Stimulated activated naive CD8-positive, alpha-beta T cell treated with anti-CD3 and anti-CD28 coated beads, Interleukin-15, amount 100 ng/mL, for 72 hours (primary cell): ENCODE results near the gene PEAK1.

Source experiments
- ATAC-seq: fragments of 150-1000 bp; cut with Tn5 transposase; 2 replicates; pipeline ENCODE4 v1.10.0; 2021; ENCODE audit warnings: mild to moderate bottlenecking, moderate library complexity
- DNase-seq, 2 donors: peaks; one replicate each; pipeline ENCODE4 v3.0.0; 2021 to 2022
- H3K27ac Mint-ChIP-seq, 2 donors: one replicate each; pipeline ENCODE4 v1.8.0; 2022; ENCODE audit warnings: mild to moderate bottlenecking in 2 of 2, mixed read lengths in 2 of 2, moderate library complexity in 2 of 2
- H3K27me3 Mint-ChIP-seq: one replicate; pipeline ENCODE4 v1.8.0; 2022; ENCODE audit warnings: mixed read lengths
- H3K4me1 Mint-ChIP-seq: one replicate; pipeline ENCODE4 v1.8.0; 2022; ENCODE audit warnings: mild to moderate bottlenecking, mixed read lengths
- H3K4me3 Mint-ChIP-seq, 2 donors: one replicate each; pipeline ENCODE4 v1.8.0; 2022; ENCODE audit warnings: mild to moderate bottlenecking in 2 of 2, mixed read lengths in 2 of 2, moderate library complexity in 1 of 2
- H3K9me3 Mint-ChIP-seq, 2 donors: one replicate each; pipeline ENCODE4 v1.8.0; 2022; ENCODE audit warnings: mixed read lengths in 2 of 2

The PEAK1 gene

DNA sequence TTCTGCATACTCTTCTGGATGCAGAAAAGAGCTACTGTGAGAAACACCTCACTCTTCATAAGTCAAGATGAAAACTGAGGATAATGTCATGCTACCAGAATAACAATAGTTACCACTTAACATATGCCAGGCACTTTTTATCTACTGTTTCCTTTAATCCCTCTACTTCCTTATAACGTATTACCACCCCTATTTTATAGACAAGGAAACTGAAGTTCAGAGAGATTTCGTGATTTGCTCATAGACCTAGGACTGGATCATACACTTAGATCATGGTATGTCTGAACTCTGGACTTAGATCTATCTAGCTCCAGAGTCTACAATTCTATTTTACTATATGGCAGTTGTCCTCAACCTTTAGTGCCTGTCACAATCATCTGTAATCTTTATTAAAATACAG lies 193.3 kb downstream of the PEAK1 start:
- H3K9me3 Mint-ChIP-seq, result no peaks in the 10 kb centered on the region
- no peaks in the 10 kb centered on the region for H3K27me3 Mint-ChIP-seq
- no peak overlapping the region for H3K4me3 Mint-ChIP-seq
- H3K4me1 Mint-ChIP-seq, result peaks cover 14% of the 10 kb centered on the region
- no peak overlapping the region for H3K27ac Mint-ChIP-seq
- ATAC-seq, result no peak
- DNase-seq, result no peak

DNA sequence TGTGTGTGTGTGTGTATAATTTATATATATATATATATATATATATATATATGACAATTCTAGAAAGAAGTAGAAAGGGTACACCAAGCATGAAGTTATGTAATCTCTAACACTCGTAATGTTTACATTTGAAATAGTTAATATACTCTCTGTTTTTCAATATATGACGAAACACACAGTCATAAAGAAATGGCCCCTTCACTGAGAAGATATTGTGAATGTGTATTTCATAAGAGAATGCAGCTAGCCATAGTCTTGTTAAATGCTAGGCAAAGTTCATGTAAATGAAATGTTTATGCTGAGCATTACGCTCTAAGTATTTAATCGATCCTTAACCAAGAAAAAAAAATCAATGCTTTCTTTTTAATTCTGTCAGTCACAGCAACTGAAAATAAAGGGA lies 194.3 kb downstream of the PEAK1 start:
- Mint-ChIP-seq H3K4me1 (peaks cover 14% of the 10 kb centered on the region), H3K4me3 (no peak overlapping the region), H3K27me3 (no peaks in the 10 kb centered on the region), H3K27ac (no peak overlapping the region), H3K9me3 (no peaks in the 10 kb centered on the region)
- no peak for ATAC-seq
- DNase-seq, result no peak

DNA sequence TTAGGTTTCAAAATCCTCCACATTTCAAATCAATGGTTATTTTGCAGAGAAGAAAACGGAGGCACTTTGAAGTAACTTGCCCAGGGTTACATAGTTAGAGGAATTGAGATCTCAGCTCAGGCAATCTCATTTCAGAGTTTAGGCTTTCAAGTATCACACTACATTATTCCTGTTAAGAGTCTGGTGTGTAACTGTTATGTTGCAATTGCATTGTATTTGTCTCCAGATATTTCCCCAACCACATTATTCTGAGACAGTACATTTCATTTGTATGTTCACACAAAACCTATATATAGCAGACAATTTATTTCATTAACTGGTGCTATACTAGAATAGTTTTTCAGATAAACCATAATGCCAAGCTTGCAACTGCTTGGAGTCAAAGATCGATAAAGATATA lies 194.8 kb downstream of the PEAK1 start:
- ATAC-seq (no peak), DNase-seq (no peak)
- Mint-ChIP-seq H3K27ac (peak overlapping the region in 1 of 2 donors; percentile 49), H3K4me3 (no peak overlapping the region), H3K4me1 (peaks cover 14% of the 10 kb centered on the region), H3K9me3 (no peaks in the 10 kb centered on the region), H3K27me3 (no peaks in the 10 kb centered on the region)

DNA sequence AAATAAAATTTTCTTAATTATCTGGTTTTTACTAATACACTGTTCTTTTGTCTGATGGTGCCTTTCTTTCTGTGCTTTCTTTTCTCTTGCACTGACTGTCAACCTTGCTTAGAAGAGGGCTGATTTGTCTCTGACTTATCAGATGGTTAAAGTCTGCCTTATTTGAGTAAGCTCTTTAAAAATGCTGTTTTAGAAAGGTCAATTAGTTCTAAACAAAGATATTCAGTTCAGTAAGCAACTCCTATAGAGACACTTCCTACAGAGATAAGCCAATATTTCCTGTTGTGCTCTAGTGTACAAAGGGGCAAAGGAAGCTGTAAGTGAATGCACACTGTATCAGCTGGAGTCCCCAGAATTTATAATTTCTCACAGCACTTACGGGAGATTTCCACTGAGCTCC lies 195.6 kb downstream of the PEAK1 start:
- DNase-seq, result no peak
- no peak for ATAC-seq
- peaks cover 14% of the 10 kb centered on the region for H3K4me1 Mint-ChIP-seq
- H3K9me3 Mint-ChIP-seq, result no peaks in the 10 kb centered on the region
- no peak overlapping the region for H3K27ac Mint-ChIP-seq
- no peaks in the 10 kb centered on the region for H3K27me3 Mint-ChIP-seq
- no peak overlapping the region for H3K4me3 Mint-ChIP-seq

DNA sequence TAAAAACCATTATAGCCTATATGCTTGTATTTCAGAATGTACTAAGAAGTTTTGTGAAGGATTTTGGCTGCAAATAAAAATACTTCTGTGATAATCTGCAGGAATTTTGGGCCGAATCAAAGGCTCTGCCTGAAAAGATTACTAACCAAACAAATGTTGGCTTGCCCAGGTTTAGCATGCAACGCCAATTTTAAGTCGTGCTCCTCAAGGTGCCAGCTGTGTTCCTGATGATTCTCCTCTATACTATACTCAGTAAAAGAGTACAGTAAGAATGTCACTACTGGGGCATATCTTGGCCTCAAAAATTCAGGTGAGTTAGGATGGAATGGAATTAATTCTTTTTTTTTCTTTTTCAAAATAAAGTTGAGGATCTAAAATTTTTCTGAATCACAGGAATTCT lies 198.2 kb downstream of the PEAK1 start:
- no peak overlapping the region for H3K4me3 Mint-ChIP-seq
- H3K27ac Mint-ChIP-seq, result no peak overlapping the region
- H3K4me1 Mint-ChIP-seq, result peaks cover 14% of the 10 kb centered on the region
- H3K9me3 Mint-ChIP-seq, result no peaks in the 10 kb centered on the region
- DNase-seq (no peak), ATAC-seq (no peak)
- no peaks in the 10 kb centered on the region for H3K27me3 Mint-ChIP-seq

DNA sequence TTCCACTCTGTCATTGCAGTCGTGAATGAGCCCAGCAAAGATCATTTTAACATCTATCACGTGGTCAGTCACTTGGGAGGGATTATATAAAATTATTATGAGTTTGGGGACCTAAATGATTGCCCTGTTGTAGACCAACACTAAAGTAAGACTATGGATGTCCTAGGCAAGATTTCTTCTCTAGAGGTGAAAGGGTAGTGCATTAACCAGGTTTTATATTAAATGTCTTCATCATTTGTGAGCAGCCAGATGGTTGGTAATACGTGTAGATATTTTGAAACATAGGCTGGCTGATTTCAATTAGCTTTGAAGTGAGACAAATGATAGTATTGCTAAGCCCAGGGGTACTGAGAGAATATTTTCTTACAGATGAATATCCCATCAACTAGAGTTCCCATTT lies 198.7 kb downstream of the PEAK1 start:
- H3K27ac Mint-ChIP-seq, result no peak overlapping the region
- no peak overlapping the region for H3K4me3 Mint-ChIP-seq
- no peaks in the 10 kb centered on the region for H3K9me3 Mint-ChIP-seq
- H3K4me1 Mint-ChIP-seq, result peaks cover 14% of the 10 kb centered on the region
- no peak for ATAC-seq
- no peak for DNase-seq
- H3K27me3 Mint-ChIP-seq, result no peaks in the 10 kb centered on the region

DNA sequence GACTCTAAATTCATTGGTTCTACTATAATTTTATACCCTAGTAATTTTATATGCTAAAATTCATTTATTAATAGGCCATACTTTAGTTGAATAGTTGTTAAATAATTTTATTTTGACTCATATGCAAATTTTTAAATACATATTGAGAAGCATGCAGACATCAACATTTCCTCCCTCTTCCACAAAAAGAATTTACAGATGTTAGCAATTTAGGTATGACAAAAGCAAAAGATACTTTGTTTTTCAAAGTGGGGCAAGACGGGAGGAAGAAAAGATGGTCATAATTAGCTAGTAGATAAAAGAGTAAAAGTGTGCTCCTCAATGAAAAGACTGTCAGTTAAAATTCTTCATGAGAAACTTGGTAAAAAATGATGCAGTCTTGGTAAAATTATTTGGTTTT lies 200.1 kb downstream of the PEAK1 start:
- Mint-ChIP-seq H3K27ac (no peak overlapping the region), H3K4me3 (no peak overlapping the region), H3K27me3 (no peaks in the 10 kb centered on the region), H3K9me3 (no peaks in the 10 kb centered on the region), H3K4me1 (peaks cover 7% of the 10 kb centered on the region)
- ATAC-seq, result no peak
- no peak for DNase-seq

DNA sequence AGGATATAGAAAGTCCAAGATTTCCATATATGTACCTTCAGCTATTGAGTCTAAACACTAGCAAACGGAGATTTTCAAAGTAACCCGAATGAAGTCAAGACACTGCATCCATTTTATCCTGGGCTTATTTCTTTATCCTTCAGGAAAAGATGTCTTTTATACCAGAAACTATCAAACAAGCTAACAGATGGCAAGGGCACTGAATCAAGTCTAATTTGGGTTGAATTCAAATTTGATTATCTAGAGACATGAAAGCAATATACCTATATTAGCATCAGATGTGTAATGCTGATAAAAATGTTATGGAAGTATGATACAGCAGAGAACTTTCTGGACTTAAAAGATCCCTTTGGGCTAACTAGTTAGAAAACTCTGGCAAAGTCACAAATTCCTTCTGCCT lies 210.7 kb downstream of the PEAK1 start:
- H3K27ac Mint-ChIP-seq, result no peak overlapping the region
- no peak for DNase-seq
- ATAC-seq, result no peak
- no peaks in the 10 kb centered on the region for H3K27me3 Mint-ChIP-seq
- H3K9me3 Mint-ChIP-seq, result peaks cover 5 to 14% of the 10 kb centered on the region in 2 donors
- no peaks in the 10 kb centered on the region for H3K4me1 Mint-ChIP-seq
- H3K4me3 Mint-ChIP-seq, result no peak overlapping the region

DNA sequence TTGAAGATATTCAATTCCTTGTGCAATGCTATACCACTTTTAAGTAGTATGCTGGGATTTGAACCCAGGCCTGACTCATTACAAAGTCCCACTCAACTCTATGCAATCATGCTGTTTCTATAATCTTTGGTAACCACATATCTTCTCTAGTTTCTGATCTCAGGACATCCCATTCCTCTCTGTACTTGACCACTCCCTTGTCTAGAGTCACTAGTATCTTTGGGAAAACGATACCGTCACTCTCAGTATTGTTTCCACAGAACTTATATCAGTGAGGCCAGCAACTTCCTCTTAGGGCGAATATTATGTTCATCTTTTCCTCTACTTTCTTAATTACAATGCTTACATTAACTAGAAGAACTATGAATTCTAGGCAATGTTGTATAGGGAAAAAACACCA lies 211.7 kb downstream of the PEAK1 start:
- Mint-ChIP-seq H3K27me3 (no peaks in the 10 kb centered on the region), H3K4me1 (no peaks in the 10 kb centered on the region), H3K27ac (no peak overlapping the region), H3K4me3 (no peak overlapping the region), H3K9me3 (peaks cover 5 to 14% of the 10 kb centered on the region in 2 donors)
- ATAC-seq (no peak), DNase-seq (no peak)

DNA sequence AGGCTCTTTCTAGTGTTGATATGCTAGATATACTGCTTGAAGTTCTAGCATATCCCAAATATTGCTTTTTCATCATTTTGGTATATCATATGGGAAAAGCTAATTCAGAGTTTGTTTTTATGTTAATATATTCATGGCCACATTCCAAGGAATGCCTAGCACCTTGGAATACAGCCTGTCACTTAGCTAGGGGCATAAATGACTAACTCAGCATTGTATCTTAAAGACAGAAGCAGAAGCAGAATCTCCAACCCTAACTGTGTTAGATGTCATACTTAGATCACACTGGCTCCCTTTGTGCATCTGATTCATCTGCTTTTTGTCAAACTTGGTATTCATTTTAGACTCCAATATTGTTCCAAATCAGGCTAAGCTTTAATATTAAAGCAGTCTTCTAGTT lies 218.2 kb downstream of the PEAK1 start:
- ATAC-seq (no peak), DNase-seq (no peak)
- H3K4me3 Mint-ChIP-seq, result no peak overlapping the region
- H3K27me3 Mint-ChIP-seq, result no peaks in the 10 kb centered on the region
- no peaks in the 10 kb centered on the region for H3K4me1 Mint-ChIP-seq
- peak overlapping the region in 1 of 2 donors; percentile 19 for H3K27ac Mint-ChIP-seq
- H3K9me3 Mint-ChIP-seq, result peaks cover 13 to 17% of the 10 kb centered on the region in 2 donors

DNA sequence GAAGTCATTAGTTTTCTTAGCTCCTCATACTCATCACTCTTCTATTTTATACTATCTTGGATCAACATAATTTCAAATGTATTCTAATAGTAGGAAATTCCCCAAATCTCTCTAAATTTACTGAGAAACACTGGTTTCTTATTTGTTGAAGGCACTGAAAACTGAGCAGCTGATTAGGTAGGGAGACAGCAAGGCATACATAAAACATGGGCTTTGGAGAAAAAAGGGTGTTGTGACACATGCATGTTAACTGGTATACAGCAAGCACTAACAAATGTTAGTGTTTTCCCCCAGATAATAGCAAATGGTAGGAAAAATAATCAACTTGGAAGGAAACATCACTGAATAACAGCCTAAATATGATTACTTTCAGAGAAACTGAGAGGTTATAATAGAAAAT lies 223.5 kb downstream of the PEAK1 start:
- DNase-seq (no peak), ATAC-seq (no peak)
- no peak overlapping the region for H3K27ac Mint-ChIP-seq
- H3K4me1 Mint-ChIP-seq, result no peaks in the 10 kb centered on the region
- H3K27me3 Mint-ChIP-seq, result no peaks in the 10 kb centered on the region
- peaks cover 13 to 17% of the 10 kb centered on the region in 2 donors for H3K9me3 Mint-ChIP-seq
- H3K4me3 Mint-ChIP-seq, result no peak overlapping the region

DNA sequence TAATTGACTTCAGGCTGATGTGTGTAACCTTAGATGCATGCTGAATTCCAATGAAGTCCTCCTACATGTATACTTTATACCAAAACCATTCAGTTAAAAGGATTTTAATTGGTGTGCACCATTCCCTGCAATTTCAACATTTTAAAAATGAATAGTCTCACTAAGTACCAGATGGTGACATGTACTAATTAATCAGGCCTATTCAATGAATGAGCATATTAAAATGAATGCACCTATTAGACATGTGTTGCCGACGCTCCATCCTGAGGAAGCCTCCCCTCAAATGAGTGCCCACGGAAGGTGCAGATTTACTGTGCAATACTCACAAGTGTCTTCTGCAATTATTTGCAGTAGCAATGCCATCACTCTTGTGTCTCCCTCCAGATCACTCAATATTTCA lies 224.3 kb downstream of the PEAK1 start:
- DNase-seq, result no peak
- Mint-ChIP-seq H3K9me3 (peaks cover 13 to 17% of the 10 kb centered on the region in 2 donors), H3K4me1 (no peaks in the 10 kb centered on the region), H3K4me3 (no peak overlapping the region), H3K27me3 (no peaks in the 10 kb centered on the region), H3K27ac (no peak overlapping the region)
- no peak for ATAC-seq

DNA sequence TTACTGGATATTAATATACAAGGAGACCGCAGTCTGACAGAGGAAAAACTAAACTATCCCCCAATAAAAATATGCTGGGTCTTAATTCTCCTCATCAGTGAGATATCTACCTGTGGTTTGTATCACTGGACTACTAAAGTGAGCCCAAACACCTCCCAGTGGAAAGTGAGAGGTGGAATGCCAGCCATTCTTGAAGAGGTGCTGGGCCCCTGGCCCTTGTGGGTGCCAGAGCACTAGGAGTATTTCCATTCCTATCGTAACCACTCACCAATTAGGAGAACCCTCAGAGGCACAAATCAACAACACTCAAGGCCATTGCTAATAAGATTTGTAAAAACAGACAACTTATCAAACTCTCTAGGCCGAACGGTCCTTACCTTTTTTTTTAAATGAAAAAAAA lies 227.5 kb downstream of the PEAK1 start:
- Mint-ChIP-seq H3K4me3 (no peak overlapping the region), H3K27ac (no peak overlapping the region)

DNA sequence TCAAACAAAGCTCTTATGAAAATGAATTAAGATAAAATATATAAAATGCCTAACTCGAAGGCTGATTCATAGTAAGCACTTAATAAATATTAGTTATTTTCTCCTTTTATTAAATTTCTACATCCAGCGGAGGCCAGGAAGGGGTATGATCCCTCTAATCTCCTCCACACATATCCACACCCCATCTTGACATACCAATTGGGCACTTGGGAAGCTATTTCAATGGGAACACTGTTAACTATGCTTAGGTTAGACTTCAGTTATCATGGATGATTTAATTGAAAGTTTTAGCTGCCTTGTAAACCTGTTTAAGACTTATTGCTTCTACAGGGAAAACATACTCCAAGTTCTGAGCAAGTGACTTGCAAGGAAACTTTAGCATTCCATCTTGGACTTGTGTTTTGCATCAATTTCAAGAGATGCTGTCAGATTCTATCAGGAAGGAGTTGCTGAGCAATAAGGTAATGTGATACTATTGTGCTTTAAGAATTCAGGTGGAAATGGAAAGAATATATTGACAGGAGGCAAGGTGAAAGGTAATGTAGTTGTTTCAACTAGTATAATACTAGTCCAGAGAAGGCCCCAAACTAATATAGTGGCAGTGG lies 228.6 kb downstream of the PEAK1 start:
- ATAC-seq (no peak), DNase-seq (no peak)
- H3K9me3 Mint-ChIP-seq, result no peaks in the 10 kb centered on the region
- H3K4me1 Mint-ChIP-seq, result peaks cover 34% of the 10 kb centered on the region
- H3K27ac Mint-ChIP-seq, result no peak overlapping the region
- H3K27me3 Mint-ChIP-seq, result no peaks in the 10 kb centered on the region
- H3K4me3 Mint-ChIP-seq, result no peak overlapping the region

More for the DNA sequence above, 227.5 kb downstream of the PEAK1 start:
- Mint-ChIP-seq H3K9me3 (no peaks in the 10 kb centered on the region), H3K4me1 (peaks cover 23% of the 10 kb centered on the region), H3K27me3 (no peaks in the 10 kb centered on the region)
- ATAC-seq (no peak), DNase-seq (no peak)

DNA sequence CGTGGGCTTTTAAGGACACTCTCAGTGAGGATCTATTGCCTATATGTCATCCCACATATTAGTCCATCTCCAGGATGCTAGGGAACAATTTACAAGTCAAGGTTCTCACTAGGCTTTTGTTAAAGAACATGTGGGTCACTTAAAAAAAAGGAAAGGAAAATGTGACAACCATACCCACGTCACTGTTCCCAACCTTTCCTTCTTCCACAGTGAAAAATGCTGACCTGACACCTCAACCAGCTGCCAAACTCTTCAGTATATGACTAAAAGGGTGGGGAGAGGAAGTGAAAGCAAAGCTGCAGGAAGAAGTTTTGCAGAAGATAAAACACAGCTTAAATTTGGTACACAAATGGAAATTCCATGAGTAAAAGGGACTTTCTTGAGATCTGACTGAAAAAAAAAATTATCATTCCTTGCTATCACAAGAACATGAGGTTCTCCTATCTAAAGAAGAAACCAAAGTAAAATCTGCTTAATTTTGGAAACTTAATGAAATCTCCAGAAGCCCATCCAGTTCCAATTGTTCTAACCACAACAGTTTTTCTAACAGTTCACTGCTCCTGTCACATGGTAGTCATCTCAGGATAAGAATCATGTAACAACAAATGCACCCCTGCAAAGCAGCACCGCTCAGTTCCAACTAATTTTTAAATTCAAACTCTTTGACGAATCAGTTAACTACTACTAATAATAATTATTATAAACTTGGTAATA lies 232.0 kb downstream of the PEAK1 start:
- DNase-seq, result no peak
- no peak for ATAC-seq
- no peaks in the 10 kb centered on the region for H3K9me3 Mint-ChIP-seq
- peaks cover 47% of the 10 kb centered on the region for H3K4me1 Mint-ChIP-seq
- H3K27ac Mint-ChIP-seq, result peak overlapping the region in 1 of 2 donors; percentile 79
- H3K27me3 Mint-ChIP-seq, result no peaks in the 10 kb centered on the region
- peak overlapping the region; percentile 24 to 53 for H3K4me3 Mint-ChIP-seq

DNA sequence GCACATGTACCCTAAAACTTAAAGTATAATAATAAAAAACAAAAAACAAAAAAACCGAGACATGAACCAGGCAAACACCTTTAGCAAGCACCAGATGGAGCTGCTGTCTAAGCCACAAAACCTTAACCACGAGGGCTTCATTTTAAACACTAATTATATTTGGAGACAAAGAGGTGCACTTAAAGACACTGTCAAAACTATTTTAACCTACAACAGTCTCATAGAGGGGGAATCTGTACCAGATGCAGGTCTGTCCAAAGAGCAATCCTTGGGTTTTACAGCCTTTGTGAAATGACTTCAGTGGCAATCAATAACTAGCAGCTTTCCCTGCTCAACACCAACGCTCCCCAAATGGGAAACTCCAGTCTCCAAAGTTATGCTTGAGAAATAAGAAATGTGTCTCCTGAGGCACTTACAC lies 233.3 kb downstream of the PEAK1 start:
- Mint-ChIP-seq H3K4me1 (peaks cover 57% of the 10 kb centered on the region), H3K9me3 (no peaks in the 10 kb centered on the region), H3K27ac (peak overlapping the region in 1 of 2 donors; percentile 92), H3K27me3 (no peaks in the 10 kb centered on the region), H3K4me3 (no peak overlapping the region)
- DNase-seq (no peak), ATAC-seq (no peak)
